NCI-H2029 treated with DMSO at 0.1 percent for 48 hours (cell line): ENCODE data around the gene HELZ2.

Experiments
- DNase-seq: peaks from one replicate; lab custom pipeline; 2025; lab: John Stamatoyannopoulos, UW

Gene HELZ2

DNA sequence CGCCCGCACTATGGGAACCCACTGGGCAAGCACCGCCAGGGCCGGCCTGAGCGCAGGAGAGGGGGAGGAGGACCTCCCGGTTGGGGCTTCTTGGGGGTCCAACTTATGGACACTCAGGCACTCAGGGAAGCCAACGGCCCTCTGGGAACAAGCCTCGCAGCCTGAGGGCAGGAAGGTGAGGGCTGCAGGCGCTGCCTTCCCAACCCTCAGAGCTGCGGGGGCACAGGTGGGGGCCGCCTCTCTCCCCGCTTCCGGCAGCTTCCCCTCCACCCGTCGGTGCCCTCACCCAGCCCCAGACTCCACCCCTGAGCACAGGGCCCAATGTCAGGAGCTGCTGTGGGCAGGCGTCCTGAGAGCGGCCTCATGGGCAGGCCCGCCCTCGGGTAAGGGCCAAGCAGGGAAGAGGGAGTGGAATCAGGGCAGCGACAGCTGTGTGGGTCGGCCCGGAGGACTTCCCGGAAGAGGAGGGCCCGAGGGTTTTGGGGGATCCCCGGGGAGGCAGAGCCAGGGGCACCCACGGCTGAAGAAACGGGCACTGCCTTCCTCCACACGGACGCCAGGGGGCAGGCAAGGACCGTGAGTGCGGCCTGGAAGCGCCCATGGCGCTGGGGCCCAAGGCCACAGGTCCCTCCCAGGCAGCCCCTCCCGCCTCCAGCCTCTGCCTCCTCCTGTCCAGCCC is 36.4 kb downstream of the HELZ2 start:
- DNase-seq, result peak; percentile 28

DNA sequence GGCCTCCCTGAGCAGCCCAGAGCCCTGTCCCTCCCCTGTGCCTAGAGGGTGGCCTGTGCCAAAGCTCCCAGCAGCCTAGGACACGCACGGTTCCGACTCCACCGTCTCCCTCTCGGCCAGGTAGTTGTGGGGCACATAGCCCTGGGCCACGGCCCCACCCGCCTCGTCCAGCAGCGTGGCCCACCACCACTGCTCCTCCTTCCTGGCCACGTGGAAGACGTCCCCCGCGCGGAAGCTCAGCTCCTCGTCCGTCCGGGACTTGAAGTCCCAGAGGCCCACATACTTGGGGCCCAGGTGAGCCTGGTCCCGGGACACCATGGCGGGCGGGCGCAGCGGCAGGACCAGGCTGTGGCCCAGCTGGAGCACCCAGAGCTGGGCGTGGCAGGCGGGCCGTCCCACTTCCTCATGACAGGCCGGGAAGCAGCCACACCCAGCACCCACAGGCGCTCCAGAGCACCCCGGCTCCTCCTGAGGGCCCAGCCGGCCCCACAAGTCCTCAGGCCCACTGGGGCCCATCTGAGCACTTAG is 37.0 kb downstream of the HELZ2 start, which contains the start of gene PTK6:
TSS of gene PTK6 (minus strand) at position 380 of the 528 bp plus-strand sequence. CDS start at position 318, 62 bp downstream.
- DNase-seq, result no peak

DNA sequence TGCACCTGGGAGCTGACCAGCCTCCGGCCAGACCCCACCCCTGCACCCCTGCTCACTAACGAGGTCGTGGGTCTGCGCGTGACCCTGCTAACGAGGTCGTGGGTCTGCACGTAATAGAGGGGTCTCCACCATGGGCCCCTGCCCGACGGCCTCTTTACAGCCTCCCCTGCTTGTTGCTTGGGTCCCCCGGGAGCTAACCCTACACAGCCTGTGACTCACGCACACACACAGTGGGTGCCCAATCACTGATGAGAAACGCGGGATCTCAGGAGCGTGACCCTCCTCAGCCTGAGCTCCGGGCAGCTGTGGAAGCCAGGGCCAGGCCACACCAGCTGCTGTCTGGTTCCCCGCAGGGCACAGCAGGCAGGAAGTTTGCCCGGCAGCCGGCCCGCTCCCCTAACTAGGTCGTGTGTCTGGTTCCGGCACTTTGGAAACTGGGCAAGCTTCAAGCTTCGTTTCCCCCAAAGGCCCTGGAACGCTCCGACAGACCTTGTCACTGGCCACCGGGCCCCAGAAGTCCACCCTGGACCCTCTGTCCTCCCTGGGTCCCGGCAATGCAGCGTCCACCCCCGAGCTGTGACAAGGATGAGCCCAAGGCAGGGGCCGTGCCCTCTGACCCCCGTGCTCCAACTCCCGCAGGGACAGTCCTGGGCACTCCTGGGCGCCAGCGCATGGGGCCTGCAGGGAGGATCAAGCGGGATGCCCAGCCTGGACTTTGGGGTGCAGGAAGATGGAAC is 37.6 kb downstream of the HELZ2 start:
- no peak for DNase-seq

DNA sequence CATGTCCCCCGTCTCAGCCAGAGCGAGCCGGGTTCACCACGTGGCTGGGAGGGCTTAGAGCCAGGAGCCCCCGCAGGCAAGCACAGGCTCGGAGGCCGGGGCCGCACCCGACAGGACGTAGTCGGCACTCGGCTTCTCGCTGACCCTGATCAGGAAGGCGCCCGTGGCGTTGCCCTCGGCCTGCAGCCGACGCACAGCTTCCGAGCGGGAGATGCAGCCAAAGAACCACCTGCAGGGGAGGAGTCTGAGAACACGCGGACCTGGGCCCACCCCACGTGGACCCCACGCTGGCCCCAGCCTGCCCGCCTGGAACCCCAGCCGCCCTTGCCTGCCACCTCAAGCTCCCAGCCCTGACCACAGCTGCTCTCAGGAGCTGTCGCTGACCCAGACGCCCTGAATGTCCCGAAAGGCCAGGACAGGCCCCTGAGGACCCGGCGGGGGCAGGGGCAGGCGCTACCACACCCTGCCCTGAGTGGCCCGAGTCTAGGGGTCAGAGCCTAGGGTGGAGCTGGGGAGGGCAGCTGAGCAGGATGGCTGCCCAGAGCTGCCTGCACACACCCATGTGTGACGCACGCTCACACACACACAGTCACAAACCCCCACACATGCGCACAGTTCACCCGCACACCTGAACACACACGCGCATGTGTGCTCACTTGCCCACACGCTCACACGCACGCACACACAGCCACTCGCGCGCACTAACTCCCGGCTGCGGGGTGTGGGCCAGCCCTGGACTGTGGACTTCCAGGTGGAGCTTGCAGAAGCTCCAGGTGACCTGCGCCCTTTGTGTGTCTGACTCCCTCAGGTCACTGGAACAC is 39.0 kb downstream of the HELZ2 start:
- DNase-seq, result no peak

DNA sequence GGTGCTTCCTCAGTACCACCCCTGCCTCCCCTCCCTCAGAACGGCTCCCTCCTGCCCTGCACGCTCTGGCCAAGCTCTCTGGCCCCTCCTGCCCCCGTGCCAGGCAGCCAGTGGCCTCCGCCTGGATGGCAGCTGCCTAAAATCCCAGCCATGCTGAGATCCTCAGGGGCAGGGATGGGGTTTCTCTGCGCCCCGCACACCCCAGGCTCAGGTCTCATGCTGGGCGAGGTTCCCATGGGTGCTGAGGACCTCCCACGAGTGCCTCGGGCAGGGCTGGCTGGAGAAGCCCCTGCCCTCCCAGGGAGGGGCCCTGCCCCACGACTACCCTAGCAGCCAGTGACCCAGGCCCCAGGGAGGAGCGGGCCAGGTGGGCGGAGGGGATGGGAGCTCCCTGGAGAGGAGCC is 39.6 kb downstream of the HELZ2 start:
- DNase-seq, result no peak

DNA sequence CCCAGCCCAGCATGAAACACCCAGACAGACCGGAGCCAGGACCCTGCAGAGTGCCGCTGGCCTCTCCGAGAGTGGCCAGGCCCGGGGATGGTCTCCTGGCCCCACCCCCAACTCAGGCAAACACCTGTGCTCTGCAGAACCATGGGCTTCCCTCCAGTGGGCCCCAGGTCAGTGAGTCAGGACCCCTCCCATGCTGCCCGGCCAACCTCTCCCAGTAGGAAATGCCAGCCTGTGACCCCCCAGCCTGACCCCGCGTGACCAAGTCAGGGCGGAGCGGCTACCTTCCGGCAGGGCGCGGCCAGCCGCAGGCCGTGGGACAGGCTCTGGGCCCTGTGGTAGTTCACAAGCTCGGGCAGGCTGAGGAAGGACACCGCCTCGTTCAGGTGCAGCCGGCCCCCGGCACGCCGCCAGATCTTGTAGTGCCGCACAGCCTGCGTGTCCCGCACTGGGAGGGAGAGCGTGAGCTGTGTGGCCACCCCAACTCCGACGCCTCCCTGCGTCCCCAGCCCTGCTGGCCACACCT is 40.1 kb downstream of the HELZ2 start:
- DNase-seq, result no peak

DNA sequence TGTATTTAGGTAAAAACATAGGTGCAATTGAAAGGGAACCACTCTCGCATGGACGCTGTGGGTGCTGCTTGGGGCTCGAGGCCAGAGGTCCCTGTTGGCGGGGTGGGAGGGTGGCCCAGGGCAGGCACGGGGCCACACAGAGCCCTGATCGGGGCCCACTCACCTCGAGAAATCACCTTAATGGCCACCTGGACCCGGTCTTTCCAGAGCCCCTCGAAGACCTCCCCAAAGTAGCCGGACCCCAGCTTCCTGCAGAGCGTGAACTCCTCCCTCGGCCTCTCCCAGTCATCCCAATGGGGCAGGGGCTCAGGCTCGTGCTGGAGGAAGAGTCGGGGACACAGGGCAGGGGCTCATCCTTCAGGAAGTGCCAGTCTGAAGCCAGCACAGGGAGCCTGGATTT is 40.7 kb downstream of the HELZ2 start:
- no peak for DNase-seq

DNA sequence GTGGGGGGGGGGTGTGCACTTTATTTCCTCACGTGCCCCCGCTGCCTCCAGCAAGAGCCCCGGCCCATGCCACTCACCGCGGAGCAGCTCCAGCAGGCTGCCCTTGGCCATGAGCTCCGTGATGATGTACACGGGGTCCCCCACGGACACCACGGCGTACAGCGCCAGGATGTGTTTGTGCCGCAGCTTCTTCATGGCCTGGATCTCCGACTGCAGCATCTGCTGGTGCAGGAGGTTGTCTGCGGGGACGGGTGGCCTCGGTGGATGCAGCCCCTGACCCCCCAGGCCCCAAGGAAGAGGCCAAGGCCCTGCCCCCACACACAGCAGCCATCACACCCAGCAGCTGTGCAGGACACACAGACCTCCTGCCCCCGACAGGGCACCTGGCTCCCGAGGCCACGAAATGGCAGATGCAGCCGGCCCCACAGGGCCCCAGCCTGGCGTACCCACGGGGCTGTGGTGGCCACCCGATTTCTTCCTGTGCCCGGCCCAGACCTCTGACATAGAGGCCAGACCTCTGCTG is 41.5 kb downstream of the HELZ2 start:
- no peak for DNase-seq

DNA sequence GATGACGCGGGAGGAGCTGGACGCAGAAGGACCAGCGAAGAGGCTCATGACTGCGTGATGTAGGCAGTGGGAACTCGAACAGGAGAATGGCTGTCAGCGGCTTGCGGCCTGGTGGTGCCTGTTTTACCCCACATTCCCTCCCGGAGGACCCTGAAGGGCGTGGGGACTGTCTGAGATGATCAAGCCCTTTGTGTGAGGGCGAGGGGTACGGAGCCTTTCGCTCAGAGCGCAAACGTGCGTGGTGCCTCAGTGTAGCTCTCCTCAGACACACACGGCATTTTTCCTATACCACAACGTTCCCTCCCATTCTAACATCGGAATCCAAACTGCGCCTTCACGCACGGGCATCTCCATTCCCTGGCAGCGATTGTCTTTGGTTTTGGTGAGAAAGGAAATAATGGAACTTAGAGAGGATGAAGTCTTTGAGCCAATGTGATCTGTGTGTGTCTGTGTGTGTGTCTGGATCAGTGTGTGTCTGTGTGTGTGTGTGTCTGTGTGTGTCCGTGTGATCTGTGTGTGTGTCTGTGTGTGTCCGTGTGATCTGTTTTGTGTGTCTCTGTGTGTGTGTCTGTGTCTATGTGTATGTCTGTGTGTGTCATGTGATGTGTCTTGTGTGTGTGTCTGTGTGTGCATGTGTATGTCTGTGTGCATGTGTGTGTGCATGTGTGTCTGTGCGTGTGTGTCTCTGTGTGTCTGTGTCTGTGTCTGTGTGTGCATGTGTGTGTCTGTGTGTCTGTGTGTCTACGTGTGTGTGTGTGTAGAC is 42.2 kb downstream of the HELZ2 start:
- DNase-seq, result no peak

DNA sequence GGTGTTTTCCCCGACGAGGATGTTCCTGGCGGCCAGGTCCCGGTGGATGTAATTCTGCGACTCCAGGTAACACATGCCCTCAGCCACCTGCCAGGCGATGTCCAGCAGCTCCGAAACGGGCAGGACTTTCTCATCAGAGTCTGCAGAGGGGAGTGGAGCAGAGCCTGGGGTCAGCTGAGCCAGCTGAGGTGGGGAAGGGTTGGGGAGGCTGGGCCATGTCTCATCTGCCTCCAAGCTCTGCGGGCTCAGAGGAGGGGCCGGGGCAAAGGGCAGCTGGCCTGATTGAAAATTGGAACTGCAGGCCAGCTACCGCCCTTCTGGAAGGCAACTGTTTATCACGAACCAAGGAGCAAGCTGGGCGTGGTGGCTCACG is 43.3 kb downstream of the HELZ2 start:
- no peak for DNase-seq

DNA sequence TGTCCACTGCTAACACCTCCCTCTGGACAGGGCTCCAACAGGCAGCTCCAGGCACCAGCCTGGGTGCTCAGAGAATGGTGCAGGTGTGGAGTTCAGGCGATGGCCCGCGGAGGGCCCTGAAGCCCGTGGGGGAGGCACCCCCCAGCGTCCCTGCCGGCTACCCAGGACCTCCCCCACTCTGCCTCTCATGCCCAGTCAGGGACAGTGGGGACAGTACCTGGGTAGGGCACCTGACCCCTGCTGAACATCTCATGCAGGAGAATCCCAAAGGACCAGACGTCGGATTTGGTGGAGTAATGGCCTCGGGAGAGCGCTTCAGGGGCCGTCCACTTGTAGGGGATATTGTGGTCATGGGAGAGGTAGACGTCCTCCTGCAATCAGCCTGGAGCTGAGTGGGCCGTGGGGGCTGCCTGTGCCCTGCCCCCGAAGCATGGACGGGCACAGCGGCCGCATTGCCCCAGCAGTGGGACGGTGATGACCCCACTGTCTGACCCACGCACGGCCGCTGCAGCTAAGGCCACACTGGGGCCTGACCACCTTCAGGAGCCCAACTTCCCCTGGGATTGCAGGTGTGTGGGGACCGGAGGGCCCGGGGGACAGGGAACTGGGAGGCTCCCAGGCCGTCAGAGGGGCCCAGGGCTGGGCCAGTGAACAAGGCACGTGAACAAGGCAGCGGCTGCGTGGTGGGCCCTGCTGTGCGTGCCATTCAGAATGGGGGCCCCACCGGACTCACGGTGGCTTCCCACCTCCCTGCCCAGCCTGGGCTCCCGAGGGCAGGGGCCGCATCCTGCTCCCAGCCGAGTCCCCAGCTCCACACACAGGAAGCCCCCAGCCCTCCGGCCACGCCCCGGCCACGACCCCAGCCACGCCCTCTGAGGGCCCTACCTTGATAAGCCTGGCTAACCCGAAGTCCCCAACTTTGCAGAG is 43.9 kb downstream of the HELZ2 start:
- DNase-seq, result no peak

DNA sequence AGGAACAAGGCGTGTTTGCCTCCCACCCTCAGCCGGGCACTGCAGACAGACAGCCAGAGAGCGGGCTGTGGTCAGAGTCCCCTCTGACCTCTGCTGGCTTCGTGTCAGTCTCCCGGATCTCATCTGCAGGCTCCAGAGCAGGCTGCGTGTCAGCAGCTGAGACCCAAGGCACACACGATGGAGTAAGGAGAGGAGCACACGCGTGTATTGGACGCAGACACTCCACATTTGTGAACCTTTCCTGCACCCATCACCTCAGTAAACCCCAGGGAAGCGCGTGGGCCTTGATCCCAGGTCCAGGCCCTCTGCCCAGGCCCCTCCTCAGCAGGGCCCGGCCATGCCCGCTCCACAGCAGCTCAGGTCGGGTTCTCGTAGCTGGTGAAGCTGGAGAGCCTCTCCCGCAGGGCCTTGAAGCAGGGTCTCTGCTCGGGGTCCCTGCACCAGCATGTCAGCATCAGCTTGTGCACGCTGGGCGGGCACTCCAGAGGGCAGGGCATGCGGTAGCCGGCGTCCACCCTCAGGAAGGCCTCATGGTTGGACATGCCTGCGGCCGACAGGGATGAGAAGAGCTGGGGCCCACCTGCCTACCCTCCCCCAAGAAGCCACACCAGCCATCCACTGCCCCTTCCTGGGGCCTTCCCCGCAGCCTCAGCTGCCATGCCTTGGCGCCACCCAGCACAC is 44.7 kb downstream of the HELZ2 start:
- DNase-seq, result no peak

DNA sequence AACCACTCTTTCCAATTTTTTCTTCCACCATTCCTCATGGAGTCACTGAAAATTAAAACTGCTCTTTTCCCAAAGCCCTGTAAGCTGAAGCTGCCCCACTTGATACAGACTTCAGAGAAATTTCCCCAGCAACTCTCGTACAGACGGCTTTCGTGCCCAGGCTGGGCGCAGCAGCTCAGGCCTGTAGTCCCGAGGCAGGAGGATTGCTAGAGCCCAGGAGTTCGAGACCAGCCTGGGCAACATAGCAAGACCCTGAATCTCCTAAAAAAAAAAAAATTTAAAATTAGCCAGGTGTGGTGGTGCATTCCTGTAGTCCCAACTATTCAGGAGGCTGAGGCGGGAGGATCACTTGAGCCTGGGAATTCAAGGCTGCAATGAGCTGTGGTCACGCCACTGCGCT is 46.9 kb downstream of the HELZ2 start:
- DNase-seq, result no peak

DNA sequence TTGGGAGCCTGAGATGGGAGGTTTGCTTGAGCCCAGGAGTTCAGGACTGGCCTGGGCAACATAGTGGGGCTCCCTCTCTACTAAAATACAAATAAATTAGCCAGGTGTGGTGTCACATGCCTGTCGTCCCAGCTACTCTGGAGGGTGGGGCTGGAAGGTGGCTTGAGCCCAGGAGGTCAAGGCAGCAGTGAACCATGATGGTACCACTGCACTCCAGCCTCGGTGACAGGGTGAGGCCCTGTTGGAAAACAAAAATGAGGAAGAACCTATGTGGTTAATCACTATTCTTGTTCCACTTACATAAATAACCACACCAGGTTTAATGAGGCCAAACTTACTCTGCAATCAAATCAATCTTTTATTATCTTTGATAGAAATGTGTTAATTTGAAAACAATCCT is 48.1 kb downstream of the HELZ2 start:
- DNase-seq, result no peak

DNA sequence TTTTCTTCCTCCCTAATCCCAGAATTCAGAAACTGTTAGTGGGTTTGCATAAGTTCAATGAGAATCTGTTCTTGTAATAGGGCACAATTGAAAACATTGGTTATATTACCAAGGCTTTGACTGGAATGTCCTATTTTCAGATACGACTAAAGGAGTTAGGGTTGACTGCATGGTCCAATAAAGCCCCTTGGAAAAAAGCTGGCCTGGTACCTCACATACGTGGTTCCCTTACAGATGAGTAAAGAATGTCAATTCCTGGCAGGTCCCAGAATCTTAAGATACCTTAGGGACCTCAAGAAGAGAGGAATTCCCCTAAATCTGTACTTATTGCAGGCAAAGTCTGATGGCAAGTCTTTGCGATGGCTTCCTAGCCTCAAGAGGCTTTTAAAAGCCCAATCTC is 48.9 kb downstream of the HELZ2 start:
- no peak for DNase-seq
